H1 (cell line): ENCODE measurements around the gene LIF. TPM values are rescaled to one million over a fixed set of nuclear protein-coding genes. Genes with fewer than 3 reads are reported as not detected.

ENCODE experiments used
- ATF2 ChIP-seq: IDR thresholded peaks from 2 replicates; pipeline ENCODE4 v1.6.1; 2012; ENCODE audit warnings: low read length, inconsistent platforms
- ATF3 ChIP-seq: IDR thresholded peaks from 2 replicates; pipeline ENCODE4 v1.6.1; 2011; ENCODE audit warnings: low read depth, mild to moderate bottlenecking, low read length; ENCODE audit not compliant: insufficient read depth
- BCL11A ChIP-seq, 2 experiments: IDR thresholded peaks; one replicate each; pipeline ENCODE4 v1.6.1; 2011; ENCODE audit warnings: low read depth in 2 of 2, low read length in 2 of 2, mild to moderate bottlenecking in 2 of 2
- CEBPB ChIP-seq: IDR thresholded peaks from 2 replicates; pipeline ENCODE4 v1.6.1; 2012; ENCODE audit warnings: low read depth, low read length
- CTBP2 ChIP-seq: IDR thresholded peaks from 2 replicates; pipeline ENCODE4 v1.7.0; 2011; ENCODE audit warnings: borderline replicate concordance, mild to moderate bottlenecking, moderate library complexity, mixed read lengths, low read length; ENCODE audit not compliant: insufficient read depth, insufficient read length
- JUN ChIP-seq: IDR thresholded peaks from 2 replicates; pipeline ENCODE4 v1.6.1; 2011; ENCODE audit warnings: low read depth, mild to moderate bottlenecking, improper control_type of control experiment, low read length
- JUND ChIP-seq: IDR thresholded peaks from 2 replicates; pipeline ENCODE4 v1.6.1; 2011; ENCODE audit warnings: mild to moderate bottlenecking, improper control_type of control experiment, low read length
- MAFK ChIP-seq: IDR thresholded peaks from 2 replicates; pipeline ENCODE4 v1.6.1; 2012; ENCODE audit warnings: low read depth, mild to moderate bottlenecking, improper control_type of control experiment, low read length
- POU5F1 ChIP-seq: IDR thresholded peaks from 2 replicates; pipeline ENCODE4 v1.6.1; 2011; ENCODE audit warnings: low read depth, mild to moderate bottlenecking, low read length, moderate library complexity
- RAD21 ChIP-seq, 2 experiments: IDR thresholded peaks in 1 of 2; conservative IDR thresholded peaks in 1 of 2; 2 replicates each; pipeline ENCODE4 v1.6.1; 2011; ENCODE audit warnings: low read depth in 2 of 2, low read length in 2 of 2, improper control_type of control experiment in 1 of 2, inconsistent platforms in 1 of 2, mild to moderate bottlenecking in 1 of 2, moderate library complexity in 1 of 2
- SRF ChIP-seq: IDR thresholded peaks from 2 replicates; pipeline ENCODE4 v1.6.1; 2011; ENCODE audit warnings: mild to moderate bottlenecking, low read depth, low read length, moderate library complexity
- TBP ChIP-seq: IDR thresholded peaks from 2 replicates; pipeline ENCODE4 v1.6.1; 2011; ENCODE audit warnings: low read depth, low read length, improper control_type of control experiment
- TEAD4 ChIP-seq: IDR thresholded peaks from 2 replicates; pipeline ENCODE4 v1.6.1; 2012; ENCODE audit warnings: low read depth, low read length, inconsistent platforms, mixed read lengths
- USF2 ChIP-seq: IDR thresholded peaks from 2 replicates; pipeline ENCODE4 v1.6.1; 2011; ENCODE audit warnings: low read length, improper control_type of control experiment
- polyA plus RNA-seq, 7 experiments: library from polyadenylated mRNA; depleted of rRNA in 3 of 7; stranded (reverse) in 5 of 7; unstranded in 2 of 7; fragments of >200 nt in 5 of 7; fragments of 200-250 nt in 2 of 7; gene quantifications; 1 replicate in 5 of 7; 2 replicates in 1 of 7; 4 replicates in 1 of 7; pipeline versions ENCODE4 v1.2.1 to v1.2.3, GENCODE V29; 2011 to 2013; ENCODE audit warnings: missing spikeins in 2 of 7, mixed read lengths in 2 of 7
- total RNA-seq: library from RNA; stranded (reverse); fragmentation: NEBNext Ultra II Directional; extraction: Animal tissue kit (Norgen Biotek cat#: 25700); gene quantifications from 2 replicates; pipeline ENCODE4 v1.2.1, GENCODE V29; 2021

The LIF gene
- total and polyA plus RNA-seq, 2 of the 8 experiments (the other 6 are each of a cell fraction or from before 2014, with no cell fraction given) = 3.3 to 3.5 TPM

GRCh38 chr22:30262917-30263741 is 16.6 kb upstream of the LIF start (continued):
- TF ChIP-seq CTBP2 (no peak), ATF2 (no peak), USF2 (no peak), MAFK (no peak), POU5F1 (no peak), BCL11A (IDR thresholded peaks at IDR 0.05; ENCODE audit: low read depth in 2 of 2, low read length in 2 of 2) (no peak), JUN (no peak), JUND (no peak), TBP (no peak), TEAD4 (peak; percentile 62; the same call in 1 of the 2 replicates), ATF3 (no peak), SRF (no peak), RAD21 (IDR thresholded peaks at IDR 0.05 in 1 of 2, conservative IDR thresholded peaks at IDR 0.05 in 1 of 2; ENCODE audit: low read depth in 2 of 2, low read length in 2 of 2) (peak; percentile 59 to 72), CEBPB (no peak)
